H9 (cell line): Measurements from ENCODE around the gene PAAF1. TPM values are rescaled to one million over a fixed set of nuclear protein-coding genes. Genes with fewer than 3 reads are reported as not detected.

ENCODE experiments used
- DNase-seq: peaks from one replicate; pipeline ENCODE4 v3.0.0-alpha.2; 2017
- H2AFZ ChIP-seq: one replicate; pipeline ENCODE4 v1.6.1; 2013; ENCODE audit warnings: mild to moderate bottlenecking, low read length, control low read depth, moderate library complexity
- H2AK5ac ChIP-seq: 2 replicates; pipeline ENCODE4 v1.6.1; 2013; ENCODE audit warnings: low read length, control low read depth, mixed read lengths; ENCODE audit not compliant: insufficient read length
- H2BK120ac ChIP-seq: one replicate; pipeline ENCODE4 v1.6.1; 2013; ENCODE audit warnings: low read depth, mild to moderate bottlenecking, low read length, control low read depth, inconsistent platforms; ENCODE audit not compliant: poor library complexity, severe bottlenecking
- H2BK12ac ChIP-seq: 2 replicates; pipeline ENCODE4 v1.6.1; 2013; ENCODE audit warnings: low read length, control low read depth, mixed read lengths, low read depth; ENCODE audit not compliant: insufficient read length
- H2BK15ac ChIP-seq: 2 replicates; pipeline ENCODE4 v1.6.1; 2013; ENCODE audit warnings: low read depth, low read length, control low read depth
- H2BK20ac ChIP-seq: one replicate; pipeline ENCODE4 v1.6.1; 2013; ENCODE audit warnings: low read depth, mild to moderate bottlenecking, low read length, control low read depth, inconsistent platforms; ENCODE audit not compliant: poor library complexity, severe bottlenecking
- H2BK5ac ChIP-seq: 2 replicates; pipeline ENCODE4 v1.6.1; 2013; ENCODE audit warnings: low read length, control low read depth, mixed read lengths; ENCODE audit not compliant: insufficient read length
- H3K14ac ChIP-seq: 2 replicates; pipeline ENCODE4 v1.6.1; 2013; ENCODE audit warnings: low read length, control low read depth; ENCODE audit not compliant: insufficient read depth
- H3K18ac ChIP-seq: 2 replicates; pipeline ENCODE4 v1.6.1; 2013; ENCODE audit warnings: low read depth, mild to moderate bottlenecking, mixed read lengths, low read length, control low read depth; ENCODE audit not compliant: insufficient read length
- H3K23ac ChIP-seq: 2 replicates; pipeline ENCODE4 v1.6.1; 2013; ENCODE audit warnings: low read length, control low read depth, mixed read lengths, low read depth; ENCODE audit not compliant: insufficient read length
- H3K23me2 ChIP-seq: 2 replicates; pipeline ENCODE4 v1.6.1; 2013; ENCODE audit warnings: low read depth, mild to moderate bottlenecking, mixed read lengths, low read length, control low read depth; ENCODE audit not compliant: insufficient read length, poor library complexity, severe bottlenecking
- H3K27ac ChIP-seq: 2 replicates; pipeline ENCODE4 v1.5.1; 2013; ENCODE audit warnings: low read length, control low read depth, mixed read lengths, low read depth; ENCODE audit not compliant: insufficient read length
- H3K27me3 ChIP-seq: 2 replicates; pipeline ENCODE4 v1.6.1; 2013; ENCODE audit warnings: low read length, control low read depth, inconsistent platforms; ENCODE audit not compliant: insufficient read depth
- H3K4ac ChIP-seq: 2 replicates; pipeline ENCODE4 v1.6.1; 2013; ENCODE audit warnings: low read depth, mild to moderate bottlenecking, control low read depth, inconsistent platforms, low read length, moderate library complexity
- H3K4me1 ChIP-seq: 2 replicates; pipeline ENCODE4 v1.6.1; 2013; ENCODE audit warnings: low read length, control low read depth, inconsistent platforms; ENCODE audit not compliant: insufficient read depth
- H3K4me2 ChIP-seq: 2 replicates; pipeline ENCODE4 v1.6.1; 2013; ENCODE audit warnings: low read length, control low read depth, mixed read lengths; ENCODE audit not compliant: insufficient read length, insufficient read depth
- H3K56ac ChIP-seq: 2 replicates; pipeline ENCODE4 v1.6.1; 2013; ENCODE audit warnings: low read depth, mild to moderate bottlenecking, mixed read lengths, low read length, control low read depth; ENCODE audit not compliant: insufficient read length
- H3K79me1 ChIP-seq: 2 replicates; pipeline ENCODE4 v1.6.1; 2013; ENCODE audit warnings: low read depth, mild to moderate bottlenecking, moderate library complexity, low read length, control low read depth, inconsistent platforms; ENCODE audit not compliant: insufficient read depth, poor library complexity, severe bottlenecking
- H3K79me2 ChIP-seq: 2 replicates; pipeline ENCODE4 v1.6.1; 2013; ENCODE audit warnings: low read length, control low read depth, inconsistent platforms; ENCODE audit not compliant: insufficient read depth
- H3K9ac ChIP-seq: 2 replicates; pipeline ENCODE4 v1.6.1; 2013; ENCODE audit warnings: low read length, control low read depth, mixed read lengths; ENCODE audit not compliant: insufficient read length; ENCODE audit errors: extremely low read depth
- H3K9me3 ChIP-seq: one replicate; pipeline ENCODE4 v1.6.1; 2013; ENCODE audit warnings: low read depth, low read length, inconsistent platforms; ENCODE audit not compliant: control insufficient read depth
- H3T11ph ChIP-seq: one replicate; pipeline ENCODE4 v1.6.1; 2013; ENCODE audit warnings: mild to moderate bottlenecking, low read length, control low read depth, inconsistent platforms
- H4K20me1 ChIP-seq: one replicate; pipeline ENCODE4 v1.6.1; 2013; ENCODE audit not compliant: control insufficient read depth, insufficient read length, insufficient read depth
- H4K5ac ChIP-seq: 2 replicates; pipeline ENCODE4 v1.6.1; 2013; ENCODE audit warnings: low read depth, mild to moderate bottlenecking, mixed read lengths, low read length, control low read depth; ENCODE audit not compliant: insufficient read length
- H4K8ac ChIP-seq: replicated peaks from 2 replicates; pipeline ENCODE4 v1.6.1; 2013; ENCODE audit warnings: low read length, control low read depth, mixed read lengths, low read depth; ENCODE audit not compliant: insufficient read length
- H4K91ac ChIP-seq: 2 replicates; pipeline ENCODE4 v1.6.1; 2013; ENCODE audit warnings: low read depth, mild to moderate bottlenecking, moderate library complexity, mixed read lengths, low read length, control low read depth; ENCODE audit not compliant: insufficient read length
- H3K27ac Mint-ChIP-seq, 3 experiments: 2 replicates in 2 of 3; 3 replicates in 1 of 3; pipeline ENCODE4 v1.8.0; 2020 to 2021; ENCODE audit warnings: mixed read lengths in 3 of 3, mild to moderate bottlenecking in 1 of 3, moderate library complexity in 1 of 3
- H3K27me3 Mint-ChIP-seq: 2 replicates; pipeline ENCODE4 v1.8.0; 2021; ENCODE audit warnings: low read depth, mild to moderate bottlenecking, moderate library complexity, mixed read lengths
- H3K36me3 Mint-ChIP-seq, 3 experiments: 2 replicates in 2 of 3; 3 replicates in 1 of 3; pipeline ENCODE4 v1.8.0; 2020 to 2021; ENCODE audit warnings: low read depth in 3 of 3, mixed read lengths in 3 of 3; ENCODE audit not compliant: insufficient read depth in 1 of 3
- H3K4me1 Mint-ChIP-seq, 2 experiments: 2 replicates each; pipeline ENCODE4 v1.8.0; 2020; ENCODE audit warnings: mixed read lengths in 2 of 2
- H3K4me3 Mint-ChIP-seq, 2 experiments: 2 replicates in 1 of 2; 3 replicates in 1 of 2; pipeline ENCODE4 v1.8.0; 2020 to 2021; ENCODE audit warnings: mild to moderate bottlenecking in 2 of 2, mixed read lengths in 2 of 2, moderate library complexity in 1 of 2
- H3K9me3 Mint-ChIP-seq, 2 experiments: 2 replicates in 1 of 2; 3 replicates in 1 of 2; pipeline ENCODE4 v1.8.0; 2020; ENCODE audit warnings: mild to moderate bottlenecking in 2 of 2, mixed read lengths in 2 of 2, moderate library complexity in 1 of 2
- CTCF ChIP-seq: fragments of 200-600 bp; sonication (generic); conservative IDR thresholded peaks from 3 replicates; pipeline ENCODE4 v1.8.0; 2021; ENCODE audit warnings: antibody characterized with exemption, mild to moderate bottlenecking
- WGBS: extraction: QIAGEN DNeasy Blood & Tissue Kit; methylation state at CpG from one replicate; pipeline ENCODE4 v1.1.7; 2013; ENCODE audit warnings: missing lambda C conversion rate, low lambda C conversion rate, mixed read lengths; ENCODE audit not compliant: insufficient read length; ENCODE audit errors: extremely low coverage; 5-methylcytosine and 5-hydroxymethylcytosine counted together
- total RNA-seq: library from RNA; stranded (reverse); gene quantifications from 2 replicates; pipeline ENCODE4 v1.2.1, GENCODE V29; 2021

PAAF1 gene
- total RNA-seq, 1 experiment from 2014 or later: 24.3 TPM

GRCh38 chr11:73940801-73941570 lies 64.2 kb downstream of the PAAF1 start:
- no peak overlapping the region for H2BK20ac ChIP-seq
- H3K14ac ChIP-seq: no peak overlapping the region
- no peaks in the 10 kb centered on the region for H3K4me1 Mint-ChIP-seq
- H3K9me3 Mint-ChIP-seq: peaks cover 31 to 33% of the 10 kb centered on the region in 2 experiments
- H2BK120ac ChIP-seq: no peak overlapping the region
- DNase-seq: no peak
- H3K23me2 ChIP-seq: no peaks in the 10 kb centered on the region
- H2BK15ac ChIP-seq: no peak overlapping the region
- H3K27ac Mint-ChIP-seq: no peak overlapping the region
- no peaks in the 10 kb centered on the region for H3K79me1 ChIP-seq
- H3K4ac ChIP-seq: no peak overlapping the region
- no peak overlapping the region for H3K23ac ChIP-seq
- no peak for TF ChIP-seq CTCF
- H2BK5ac ChIP-seq: no peak overlapping the region
- no peak overlapping the region for H4K5ac ChIP-seq
- no peaks in the 10 kb centered on the region for H4K20me1 ChIP-seq
- H3K27me3 Mint-ChIP-seq: peaks cover 3% of the 10 kb centered on the region; the same call in 1 of the 2 replicates
- H4K91ac ChIP-seq: no peak overlapping the region
- no peak overlapping the region for H3K4me2 ChIP-seq
- no peaks in the 10 kb centered on the region for H3K9me3 ChIP-seq
- H2AK5ac ChIP-seq: no peak overlapping the region
- H3K27me3 ChIP-seq: no peaks in the 10 kb centered on the region
- H3K27ac ChIP-seq: no peak overlapping the region
- H3K79me2 ChIP-seq: no peaks in the 10 kb centered on the region
- no peak overlapping the region for H3K56ac ChIP-seq
- H3K9ac ChIP-seq: no peak overlapping the region
- H4K8ac ChIP-seq: no peak overlapping the region
- no peak overlapping the region for H2BK12ac ChIP-seq
- no peak overlapping the region for H2AFZ ChIP-seq
- H3K36me3 Mint-ChIP-seq: peaks cover 15 to 20% (median 16%) of the 10 kb centered on the region in 3 experiments
- H3T11ph ChIP-seq: no peak overlapping the region
- H3K4me1 ChIP-seq: no peaks in the 10 kb centered on the region
- no peak overlapping the region for H3K4me3 Mint-ChIP-seq
- WGBS: no CpG with 5 or more reads among the region's 9 CpGs
- no peak overlapping the region for H3K18ac ChIP-seq
